GM19043 (cell line): ENCODE data around the gene PTPRG.

Experiments
- ATAC-seq: cut with Tn5 transposase; IDR thresholded peaks from one replicate; pipeline ENCODE4 v1.9.1; 2021; ENCODE audit warnings: low read depth; ENCODE audit not compliant: unreplicated experiment

The PTPRG gene

DNA sequence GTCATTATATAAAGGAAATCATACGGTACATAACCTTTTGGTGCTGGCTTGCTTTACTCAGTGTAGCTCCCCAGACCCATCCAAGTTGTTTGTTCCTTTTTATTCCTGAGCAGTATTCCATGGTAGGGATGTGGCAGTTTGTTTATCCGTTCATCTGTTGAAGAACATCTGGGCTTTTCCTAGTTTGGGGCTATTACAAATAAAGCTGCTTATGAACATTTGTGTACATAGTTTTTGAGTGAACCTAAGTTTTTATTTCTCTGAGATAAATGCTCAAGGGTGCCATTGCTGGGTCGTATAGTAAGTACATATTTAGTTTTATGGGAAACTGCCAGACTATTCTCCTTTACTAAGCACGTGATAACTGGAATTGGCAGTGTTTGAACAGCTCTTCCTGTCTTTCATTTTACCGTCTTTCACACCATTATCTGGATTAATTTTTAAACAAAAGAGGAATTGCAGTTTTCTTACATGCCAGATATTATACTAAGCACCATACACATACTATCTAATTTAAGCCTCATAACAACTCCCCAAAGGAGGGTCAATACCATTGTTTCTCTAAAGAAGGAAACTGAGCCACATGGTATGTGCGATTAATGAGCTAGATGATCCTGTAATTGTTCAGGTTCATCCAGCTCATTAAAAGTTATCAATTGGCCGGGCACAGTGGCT, 85.6 kb downstream of the PTPRG start:
- ATAC-seq = no peak

DNA sequence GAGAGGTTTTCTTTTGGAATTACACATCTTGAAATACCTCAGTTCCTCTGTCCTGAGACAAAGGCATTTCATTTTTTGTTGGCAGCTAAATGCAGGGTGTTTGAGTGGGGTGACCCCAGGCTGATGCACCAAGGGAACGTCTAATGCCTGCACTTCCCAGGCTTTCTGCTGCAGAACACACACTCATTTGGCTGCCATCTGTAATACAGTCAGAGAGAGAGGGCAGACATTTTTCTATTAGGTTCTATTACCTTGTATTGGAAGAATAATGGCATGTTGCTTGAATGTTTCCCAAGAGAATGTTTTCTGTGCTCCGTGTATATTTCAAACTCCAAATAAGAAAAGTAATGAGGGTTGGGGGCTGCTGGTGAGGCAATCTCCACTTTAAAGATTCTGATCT, 87.1 kb downstream of the PTPRG start:
- ATAC-seq = no peak

DNA sequence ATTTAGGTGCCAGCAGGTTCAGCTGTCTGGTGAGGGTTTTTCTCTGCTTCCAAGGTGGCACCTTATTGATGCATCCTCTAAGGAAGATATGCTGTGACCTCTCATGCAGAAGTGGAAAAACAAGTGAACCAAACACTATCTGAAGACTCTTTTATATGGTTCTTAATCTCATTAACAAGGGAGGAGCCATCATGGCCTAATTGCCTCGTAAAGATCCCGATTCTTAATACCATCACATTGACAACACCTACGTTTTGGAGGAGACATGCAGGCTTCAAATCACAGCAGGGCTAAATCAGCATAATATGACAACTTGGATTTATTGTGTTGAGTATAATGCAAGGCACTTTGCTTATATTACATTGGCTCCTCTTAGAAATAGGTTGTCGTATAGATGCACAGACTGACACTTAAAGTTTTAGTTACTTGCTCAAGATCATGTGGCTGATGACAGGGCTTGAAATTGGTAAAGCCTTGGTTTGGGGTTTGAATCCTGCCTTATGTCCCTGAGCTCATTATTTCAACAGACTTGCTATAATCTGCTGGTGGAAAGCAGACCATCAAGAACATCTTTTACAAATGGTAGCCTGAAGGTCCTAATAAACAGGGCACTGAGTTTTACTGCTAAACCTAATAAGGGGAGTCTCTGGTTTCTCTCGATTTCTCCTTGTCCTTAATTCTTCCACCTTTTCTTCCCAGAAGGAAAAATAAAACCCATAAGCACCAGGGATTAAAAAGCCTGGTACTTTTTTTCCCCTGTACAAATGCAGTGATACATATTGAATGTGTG, 88.2 kb downstream of the PTPRG start:
- ATAC-seq = no peak

DNA sequence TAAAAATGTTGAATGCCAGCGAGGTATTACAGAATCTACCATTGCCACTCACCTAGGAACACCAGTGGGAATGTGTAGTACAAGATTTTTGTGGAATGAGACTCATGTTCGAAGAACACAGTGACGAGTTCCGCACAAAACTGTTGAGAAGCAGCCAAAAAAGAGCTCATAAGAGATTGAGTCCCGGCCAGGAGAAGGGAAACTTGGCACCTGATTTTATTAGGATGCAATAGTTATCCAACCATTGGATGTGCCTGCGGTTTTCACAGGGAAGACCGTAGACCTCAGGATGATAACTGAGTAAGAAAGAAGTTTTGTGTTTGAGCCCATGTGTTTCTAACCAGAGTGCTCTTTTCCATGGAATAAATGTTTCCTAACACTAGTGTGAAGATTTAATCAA, 88.9 kb downstream of the PTPRG start:
- no peak for ATAC-seq

DNA sequence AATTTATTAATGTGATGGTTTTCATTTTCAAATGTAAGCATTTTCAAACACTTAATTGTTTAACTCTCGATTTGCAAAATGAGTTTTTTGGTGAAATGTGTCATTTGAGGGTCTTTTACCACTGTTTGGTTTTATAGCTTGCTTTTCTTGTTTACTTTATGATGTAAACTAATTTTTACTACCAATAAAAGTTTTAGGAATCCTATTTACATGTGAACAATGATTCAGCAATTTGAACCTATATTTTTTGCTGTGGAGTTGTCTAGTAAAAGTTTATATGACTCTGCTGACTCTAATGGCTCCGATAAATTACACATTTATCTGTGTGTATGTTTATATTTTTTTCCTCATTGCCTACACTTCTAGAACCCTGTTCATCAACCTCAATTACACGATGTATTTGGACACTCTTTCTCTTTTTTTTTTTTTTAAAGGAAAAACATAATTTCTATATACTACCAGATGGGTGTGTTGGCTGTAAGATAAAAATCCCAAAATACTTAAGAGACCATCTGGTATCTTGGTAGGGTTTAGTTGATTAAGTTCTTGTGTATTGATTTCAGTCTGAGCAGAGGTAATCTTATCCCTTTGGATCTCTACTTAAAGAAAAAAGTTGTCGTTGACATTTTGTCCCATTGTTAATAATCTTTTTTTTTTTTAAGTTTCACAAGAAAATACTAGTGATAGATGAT, 89.5 kb downstream of the PTPRG start:
- no peak for ATAC-seq

DNA sequence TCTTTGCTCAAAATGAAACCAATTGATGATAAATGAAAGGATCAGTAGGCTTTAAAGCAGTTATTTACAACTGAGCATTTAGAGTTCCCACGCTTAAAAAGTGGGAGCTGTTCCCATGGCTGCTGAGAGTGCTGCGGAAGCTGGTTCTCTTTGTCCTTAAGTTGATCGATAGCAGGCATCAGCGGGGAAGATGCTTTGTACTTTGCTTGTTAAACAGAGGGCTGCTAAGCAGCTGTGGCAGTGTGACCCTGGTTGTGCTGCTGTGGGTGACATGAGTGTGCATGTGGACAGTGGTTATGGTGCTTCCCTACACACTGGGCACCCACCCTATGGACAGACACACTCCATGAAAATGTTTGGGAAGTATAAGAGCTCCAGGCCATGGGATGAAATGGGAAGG, 96.3 kb downstream of the PTPRG start:
- ATAC-seq = no peak

DNA sequence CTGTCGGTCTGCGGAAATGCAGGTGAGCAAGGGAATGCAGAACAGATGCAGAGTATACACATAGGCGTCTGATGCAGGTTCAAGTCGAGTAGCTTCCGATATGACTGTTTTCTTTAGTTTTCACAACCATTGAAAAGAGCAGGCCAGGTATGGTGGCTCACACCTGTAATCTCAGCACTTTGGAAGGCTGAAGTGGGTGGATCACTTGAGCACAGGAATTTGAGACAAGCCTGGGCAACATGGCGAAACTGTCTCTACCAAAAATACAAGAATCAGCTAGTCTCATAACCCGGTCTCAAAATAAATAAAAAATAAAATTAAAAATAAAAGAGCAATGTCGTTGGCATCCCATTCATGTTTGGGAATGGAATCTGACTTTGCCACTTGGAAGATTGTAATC, 101.5 kb downstream of the PTPRG start:
- ATAC-seq = no peak

DNA sequence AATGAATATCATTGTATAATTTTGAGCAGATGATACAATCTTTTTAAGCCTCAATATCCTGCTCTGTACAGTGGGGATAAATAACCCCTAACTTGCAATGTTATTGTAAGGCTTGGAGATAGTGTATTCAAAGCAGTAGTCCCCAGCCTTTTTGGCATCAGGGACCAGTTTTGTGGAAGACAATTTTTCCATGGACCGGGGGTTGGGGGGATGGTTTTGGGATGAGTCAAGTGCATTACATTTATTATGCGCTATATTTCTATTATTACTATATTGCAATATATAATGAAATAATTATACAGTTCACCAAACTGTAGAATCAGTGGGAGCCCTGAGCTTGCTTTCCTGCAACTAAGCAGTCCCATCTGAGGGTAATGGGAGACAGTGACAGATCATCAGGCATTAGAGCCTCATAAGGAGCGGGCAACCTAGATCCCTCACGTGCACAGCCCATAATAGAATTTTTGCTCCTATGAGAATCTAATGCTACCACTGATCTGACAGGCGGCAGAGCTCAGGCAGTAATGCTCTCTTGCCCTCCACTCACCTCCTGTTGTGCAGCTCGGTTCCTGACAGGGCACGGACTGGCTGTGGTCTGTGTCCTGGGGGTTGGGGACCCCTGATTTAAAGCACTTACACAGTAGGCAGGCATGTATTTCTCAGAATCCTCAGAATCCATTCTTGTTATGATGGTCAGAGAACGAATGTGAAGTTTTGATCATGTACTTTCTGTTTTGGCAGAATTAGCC, 102.2 kb downstream of the PTPRG start:
- ATAC-seq = no peak

DNA sequence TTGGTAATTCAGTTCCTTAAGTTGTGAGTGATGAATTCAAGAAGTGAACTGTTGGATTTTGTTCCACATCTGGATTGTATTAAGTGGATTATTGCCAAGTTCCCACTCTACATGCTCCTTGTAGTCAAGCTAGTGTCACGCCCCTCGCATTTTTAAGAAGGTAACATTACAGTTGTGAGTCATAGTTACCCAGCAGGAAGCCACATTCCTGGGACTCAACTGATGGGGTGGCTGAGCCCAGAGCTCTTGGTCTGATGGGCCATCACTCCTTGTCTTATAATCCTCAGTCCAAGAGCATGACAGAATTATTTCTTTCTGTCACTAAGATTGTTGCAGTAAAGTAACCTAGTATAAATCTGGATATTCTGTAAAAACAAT, 102.7 kb downstream of the PTPRG start:
- ATAC-seq = no peak

DNA sequence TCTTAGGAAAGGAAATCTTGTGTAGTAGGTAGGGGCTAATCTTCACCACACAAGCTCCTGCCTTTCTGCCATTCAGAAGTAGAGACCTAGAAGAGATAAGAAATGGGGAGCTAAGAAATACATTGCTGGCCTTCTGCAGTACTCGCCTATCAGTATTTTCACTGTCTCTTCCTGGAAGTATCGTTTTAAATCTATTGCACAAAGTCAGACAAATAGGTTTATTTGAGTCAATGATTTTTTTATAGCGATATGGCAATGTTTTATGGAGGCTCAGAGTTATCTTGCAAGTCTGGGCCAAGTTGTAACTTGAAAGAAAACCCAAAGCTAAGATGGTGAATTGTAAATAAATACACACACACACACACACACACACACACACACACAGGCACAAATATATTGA, 103.8 kb downstream of the PTPRG start:
- no peak for ATAC-seq

DNA sequence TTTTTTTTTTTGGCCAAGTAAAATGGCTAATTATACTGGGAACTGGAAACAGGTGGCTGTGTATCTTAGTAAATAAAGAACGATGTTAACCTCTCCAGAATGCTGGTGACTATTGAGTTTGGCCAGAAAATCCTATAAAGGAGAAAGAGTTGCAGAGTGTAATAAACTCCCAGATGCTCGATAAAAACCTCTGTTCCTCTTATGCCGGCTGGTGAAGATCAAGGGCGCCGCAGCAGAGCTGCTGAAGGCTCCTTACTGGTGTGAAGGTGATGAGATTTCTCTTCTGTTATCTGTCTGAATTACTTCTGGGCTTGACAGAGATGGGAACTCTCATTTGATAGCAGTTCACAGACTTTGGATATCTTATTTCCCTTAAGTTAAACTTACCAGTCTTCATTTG, 104.6 kb downstream of the PTPRG start:
- ATAC-seq = no peak

DNA sequence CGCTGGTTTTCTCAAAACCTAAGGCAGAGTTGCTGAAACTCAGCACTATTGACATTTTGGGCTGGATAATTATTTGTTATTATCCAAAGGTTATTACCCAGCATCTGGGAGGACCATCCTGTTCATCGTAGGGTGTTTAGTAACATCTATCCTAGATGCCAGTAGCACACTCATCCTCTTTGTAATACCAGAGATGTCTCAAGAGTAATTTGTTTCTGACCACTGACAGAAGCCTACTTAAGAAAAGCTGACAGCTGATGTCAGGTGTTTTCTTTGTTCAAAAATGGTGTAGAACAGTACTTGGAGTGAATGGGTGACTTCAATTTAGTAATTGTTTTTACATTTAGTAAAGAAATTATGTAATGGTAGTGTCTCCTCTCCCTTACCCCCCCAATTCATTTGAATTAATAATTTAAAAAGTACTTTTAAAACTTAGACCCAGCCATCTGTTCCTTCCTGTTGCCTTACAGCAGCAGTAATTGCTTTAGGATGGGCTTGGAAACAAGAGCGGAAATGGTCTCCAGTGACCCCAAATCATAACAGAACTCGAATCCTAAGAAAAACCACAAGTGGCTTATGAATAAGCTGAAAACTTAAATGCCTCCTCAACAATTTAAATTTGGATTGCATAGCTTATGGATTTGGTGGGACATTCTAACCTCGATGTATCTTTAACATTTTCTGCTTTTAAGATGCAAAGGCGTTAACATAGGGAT, 105.4 kb downstream of the PTPRG start:
- ATAC-seq = no peak

DNA sequence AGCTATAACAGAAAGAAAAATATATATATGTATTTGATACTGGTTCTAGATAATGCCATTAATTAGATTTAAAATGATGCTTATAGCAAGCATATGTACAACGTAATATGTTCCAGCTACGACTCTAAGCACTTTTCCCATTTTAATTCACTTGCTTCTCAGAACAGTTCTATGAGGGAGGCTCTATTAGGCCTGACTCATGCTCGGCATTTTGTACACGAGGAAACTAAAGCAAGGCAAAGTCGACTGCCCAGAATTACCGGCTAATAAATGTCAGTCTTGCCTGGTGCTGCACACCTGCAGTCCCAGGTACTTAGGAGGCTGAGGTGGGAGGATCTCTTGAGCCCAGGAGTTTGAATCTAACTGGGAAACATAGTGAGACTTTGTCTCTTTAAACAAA, 106.0 kb downstream of the PTPRG start:
- no peak for ATAC-seq

DNA sequence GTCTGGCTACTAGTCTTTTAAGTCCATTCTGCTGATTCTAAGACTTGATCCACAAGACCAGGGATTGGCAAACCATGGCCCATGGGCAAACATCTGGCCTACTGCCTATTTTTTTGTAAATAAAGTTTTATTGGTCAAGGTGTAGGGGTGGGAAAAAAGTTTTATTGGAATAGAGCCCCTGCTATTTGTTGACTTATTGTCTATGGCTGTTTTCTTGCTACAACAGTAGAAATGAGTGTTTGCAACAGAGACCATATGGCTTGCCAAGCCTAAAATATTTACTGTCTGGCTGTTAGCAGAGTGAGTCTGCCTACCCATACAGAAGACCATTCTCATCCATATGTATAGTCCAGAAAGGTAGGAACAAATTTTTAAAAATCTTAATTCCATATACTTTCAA, 106.4 kb downstream of the PTPRG start:
- ATAC-seq = no peak

DNA sequence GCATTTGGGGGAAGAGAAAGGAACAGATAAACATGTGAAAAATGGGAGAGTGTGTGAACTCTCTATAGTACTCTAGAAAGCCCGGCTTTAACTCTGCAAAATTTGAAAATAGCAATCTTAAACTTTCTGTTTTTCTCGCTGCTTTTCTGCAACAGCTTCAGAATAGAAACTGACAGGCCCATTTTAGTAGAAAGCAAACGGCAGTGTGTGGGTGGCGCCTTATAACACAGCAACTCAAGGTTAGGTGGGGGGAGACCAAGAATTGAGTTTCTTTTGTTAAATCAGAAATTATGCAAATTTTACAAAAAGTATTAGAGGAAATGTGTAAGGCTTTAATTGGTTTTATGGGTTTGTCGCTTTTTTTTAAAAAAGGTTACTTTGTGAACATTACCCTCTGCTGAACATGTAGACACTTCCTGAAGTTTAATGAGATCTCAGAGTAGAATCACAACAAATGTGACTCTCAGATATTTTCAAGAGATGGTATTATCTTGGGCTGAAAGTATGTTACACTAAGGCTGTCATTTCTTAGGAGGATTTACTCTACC, 107.0 kb downstream of the PTPRG start:
- ATAC-seq = no peak

DNA sequence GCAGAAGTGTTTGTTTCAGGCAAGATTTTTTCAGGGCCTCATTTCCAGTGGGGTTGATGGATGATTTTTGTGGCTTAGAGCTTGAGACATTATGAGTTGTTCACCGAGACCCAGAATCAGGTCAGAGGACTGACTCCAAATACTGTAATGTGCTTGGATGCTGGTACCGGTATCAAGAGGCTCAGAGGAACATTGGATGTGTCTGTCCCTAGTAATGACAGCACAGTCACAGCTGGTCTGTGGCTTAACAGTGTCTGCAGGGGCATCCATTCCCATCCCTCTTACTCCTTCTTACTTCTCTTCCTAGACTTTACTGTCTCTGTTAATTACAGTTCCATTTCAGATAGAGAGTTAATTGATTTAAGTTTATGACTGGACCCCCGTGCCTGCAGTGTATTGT, 107.8 kb downstream of the PTPRG start:
- ATAC-seq = no peak

DNA sequence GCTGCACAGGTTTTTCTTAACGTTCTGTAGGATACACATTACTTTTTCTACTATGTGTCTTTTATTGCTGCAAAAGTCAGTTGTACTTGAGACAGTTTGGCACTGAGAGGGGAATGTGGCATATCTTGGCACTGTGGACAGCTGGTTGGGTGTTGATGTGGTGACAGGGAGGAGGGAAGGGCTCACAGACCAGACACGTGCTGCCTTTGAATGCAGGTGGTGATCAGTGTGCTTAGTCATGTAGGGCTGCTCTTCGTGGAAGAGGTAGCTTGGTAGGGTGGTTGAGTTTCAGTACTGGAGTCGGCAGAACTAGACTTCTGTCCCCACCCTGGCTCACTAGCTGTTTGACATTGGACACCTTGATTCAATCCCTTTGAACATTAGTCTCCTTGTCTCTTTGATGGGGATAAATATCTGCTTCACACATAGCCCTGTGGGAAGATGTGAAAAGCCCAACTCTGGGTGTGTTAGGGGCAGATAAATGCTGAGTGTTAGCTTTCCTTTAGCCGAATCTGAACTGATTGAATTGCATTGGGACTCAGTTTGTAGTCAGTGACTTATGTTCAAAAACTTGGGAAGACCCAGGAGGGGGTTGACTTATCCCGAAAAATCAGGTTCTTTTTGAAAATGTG, 108.4 kb downstream of the PTPRG start:
- ATAC-seq = no peak

DNA sequence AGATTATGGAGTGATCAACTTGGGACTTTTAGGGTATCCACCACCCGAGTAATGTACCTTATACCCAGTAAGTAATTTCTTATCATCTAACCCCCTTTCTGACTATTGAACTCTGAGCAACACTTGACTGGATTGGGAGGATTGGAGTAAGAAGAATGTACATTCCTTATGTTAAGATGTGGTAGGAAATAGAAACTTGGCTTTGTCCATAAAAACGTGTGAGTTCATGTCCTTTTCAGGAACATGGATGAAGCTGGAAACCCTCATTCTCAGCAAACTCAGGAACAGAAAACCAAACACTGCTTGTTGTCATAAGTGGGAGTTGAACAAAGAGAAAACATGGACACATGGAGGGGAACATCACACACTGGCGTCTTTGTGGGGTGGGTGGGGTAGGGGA, 112.3 kb downstream of the PTPRG start:
- ATAC-seq = no peak

DNA sequence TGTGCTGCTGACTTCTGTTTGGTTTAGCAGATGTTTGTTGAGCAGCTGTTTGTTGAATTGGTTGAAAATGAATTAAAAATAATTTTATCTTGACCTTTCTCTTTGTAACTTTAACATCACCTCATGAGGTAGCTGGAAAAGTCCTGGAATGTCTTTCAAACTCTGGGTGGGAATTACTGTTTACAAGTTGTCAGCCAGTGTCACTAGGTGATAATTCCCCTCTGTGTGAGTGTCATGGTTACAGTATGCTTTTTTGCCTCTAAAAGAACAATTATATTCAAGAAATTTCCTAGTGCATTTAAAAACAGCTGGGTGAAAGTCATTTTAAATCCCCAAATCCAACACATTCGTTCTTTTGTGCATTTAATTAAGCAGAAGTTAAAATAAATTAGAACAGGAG, 113.2 kb downstream of the PTPRG start:
- ATAC-seq = no peak

DNA sequence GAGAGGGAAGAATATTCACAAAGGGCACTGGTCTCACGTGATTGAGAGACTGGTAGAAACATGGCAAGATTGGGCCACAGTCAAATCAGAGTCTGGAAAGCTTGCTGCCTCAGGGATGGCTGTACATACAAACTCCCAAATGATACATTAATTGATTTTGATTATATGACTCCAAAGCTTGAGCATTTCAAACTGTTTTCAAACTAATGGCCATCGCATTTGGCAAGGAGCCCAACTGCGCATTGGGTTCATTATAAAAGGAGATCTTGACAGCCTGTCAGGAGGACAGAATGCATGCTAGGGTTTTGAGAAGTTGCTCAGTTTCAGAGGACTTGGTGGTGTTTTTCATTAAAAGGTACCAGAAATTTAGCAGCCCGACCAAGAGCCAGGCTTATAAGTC, 117.7 kb downstream of the PTPRG start:
- no peak for ATAC-seq
